SW480 (cell line): Measurements from ENCODE around the gene FAM117A.
"Not testable (repeated sequence)": the region's sequence is repeated elsewhere in the genome, so short reads cannot be mapped to it uniquely, and the experiment has no call there.

ENCODE experiments used
- DNase-seq: peaks from one replicate; pipeline ENCODE4 v3.0.0-alpha.2; 2016; ENCODE audit warnings: low spot score

The FAM117A gene

GRCh38 chr17:49677933-49678847, 85.7 kb downstream of the FAM117A start, which contains the start of gene SPOP:
SPOP (minus strand) TSS chr17:49678097; CDS start chr17:49622810, 55,287 bp downstream.
- DNase-seq, result peak; percentile 99

GRCh38 chr17:49677134-49677932, 86.6 kb downstream of the FAM117A start:
- DNase-seq, result peak; percentile 84

GRCh38 chr17:49676276-49676868, 87.6 kb downstream of the FAM117A start:
- DNase-seq, result no peak

- no peak for DNase-seq
Measured at GRCh38 chr17:49674507-49674906, 89.4 kb downstream of the FAM117A start.

- DNase-seq, result not testable (repeated sequence)
Measured at GRCh38 chr17:49673679-49674078, 90.3 kb downstream of the FAM117A start.

GRCh38 chr17:49670641-49671040, 93.3 kb downstream of the FAM117A start:
- DNase-seq, result no peak

GRCh38 chr17:49670002-49670401, 93.9 kb downstream of the FAM117A start:
- DNase-seq, result no peak

- DNase-seq, result no peak
Measured at GRCh38 chr17:49667854-49668253, 96.1 kb downstream of the FAM117A start.

- DNase-seq, result no peak
Measured at GRCh38 chr17:49664706-49665211, 99.2 kb downstream of the FAM117A start.
